BE2C (cell line): Measurements from ENCODE around the gene ITK.

Experiments used
- DNase-seq: peaks from one replicate; pipeline ENCODE4 v3.0.0-alpha.2; 2020
- H3K27me3 ChIP-seq: fragments of 250-450 bp; sonication (Bioruptor Pico); 2 replicates; pipeline ENCODE4 v1.5.1; 2020; ENCODE audit warnings: mild to moderate bottlenecking
- H3K36me3 ChIP-seq: fragments of 250-450 bp; sonication (Bioruptor Pico); 2 replicates; pipeline ENCODE4 v1.5.1; 2020; ENCODE audit warnings: mild to moderate bottlenecking
- H3K4me1 ChIP-seq: fragments of 250-450 bp; sonication (Bioruptor Pico); 2 replicates; pipeline ENCODE4 v1.5.1; 2020
- H3K4me3 ChIP-seq: 2 replicates; pipeline ENCODE4 v1.5.1; 2011; ENCODE audit warnings: low read depth, low read length
- H3K9me3 ChIP-seq: fragments of 250-450 bp; sonication (Bioruptor Pico); 2 replicates; pipeline ENCODE4 v1.5.1; 2020
- TF ChIP-seq, protein P1 (sequence below): IDR thresholded peaks from 2 replicates; pipeline ENCODE4 v1.5.1; 2012; ENCODE audit warnings: mild to moderate bottlenecking, low read depth, low read length

ITK gene

DNA sequence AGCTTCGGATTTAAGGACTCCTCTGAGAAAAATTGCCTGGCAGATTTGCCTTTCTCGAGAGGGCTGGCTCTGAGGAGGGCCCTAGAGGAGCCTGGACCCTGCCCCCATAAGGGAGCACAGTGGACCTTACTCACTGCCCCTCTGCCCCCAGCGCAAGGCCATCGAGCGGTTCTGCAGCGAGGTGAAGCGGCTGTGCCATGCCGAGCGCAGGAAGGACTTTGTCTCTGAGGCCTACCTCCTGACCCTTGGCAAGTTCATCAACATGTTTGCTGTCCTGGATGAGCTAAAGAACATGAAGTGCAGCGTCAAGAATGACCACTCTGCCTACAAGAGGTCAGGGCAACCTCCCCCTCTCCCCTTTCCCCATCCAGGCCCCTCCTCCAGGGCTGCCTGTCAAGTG is 119.9 kb downstream of the ITK start:
- TF ChIP-seq, protein P1, sequence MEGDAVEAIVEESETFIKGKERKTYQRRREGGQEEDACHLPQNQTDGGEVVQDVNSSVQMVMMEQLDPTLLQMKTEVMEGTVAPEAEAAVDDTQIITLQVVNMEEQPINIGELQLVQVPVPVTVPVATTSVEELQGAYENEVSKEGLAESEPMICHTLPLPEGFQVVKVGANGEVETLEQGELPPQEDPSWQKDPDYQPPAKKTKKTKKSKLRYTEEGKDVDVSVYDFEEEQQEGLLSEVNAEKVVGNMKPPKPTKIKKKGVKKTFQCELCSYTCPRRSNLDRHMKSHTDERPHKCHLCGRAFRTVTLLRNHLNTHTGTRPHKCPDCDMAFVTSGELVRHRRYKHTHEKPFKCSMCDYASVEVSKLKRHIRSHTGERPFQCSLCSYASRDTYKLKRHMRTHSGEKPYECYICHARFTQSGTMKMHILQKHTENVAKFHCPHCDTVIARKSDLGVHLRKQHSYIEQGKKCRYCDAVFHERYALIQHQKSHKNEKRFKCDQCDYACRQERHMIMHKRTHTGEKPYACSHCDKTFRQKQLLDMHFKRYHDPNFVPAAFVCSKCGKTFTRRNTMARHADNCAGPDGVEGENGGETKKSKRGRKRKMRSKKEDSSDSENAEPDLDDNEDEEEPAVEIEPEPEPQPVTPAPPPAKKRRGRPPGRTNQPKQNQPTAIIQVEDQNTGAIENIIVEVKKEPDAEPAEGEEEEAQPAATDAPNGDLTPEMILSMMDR = no peak
- Histone ChIP-seq H3K4me3 (no peak overlapping the region), H3K27me3 (no peaks in the 10 kb centered on the region), H3K4me1 (no peaks in the 10 kb centered on the region), H3K36me3 (no peaks in the 10 kb centered on the region), H3K9me3 (no peaks in the 10 kb centered on the region)
- DNase-seq = no peak

DNA sequence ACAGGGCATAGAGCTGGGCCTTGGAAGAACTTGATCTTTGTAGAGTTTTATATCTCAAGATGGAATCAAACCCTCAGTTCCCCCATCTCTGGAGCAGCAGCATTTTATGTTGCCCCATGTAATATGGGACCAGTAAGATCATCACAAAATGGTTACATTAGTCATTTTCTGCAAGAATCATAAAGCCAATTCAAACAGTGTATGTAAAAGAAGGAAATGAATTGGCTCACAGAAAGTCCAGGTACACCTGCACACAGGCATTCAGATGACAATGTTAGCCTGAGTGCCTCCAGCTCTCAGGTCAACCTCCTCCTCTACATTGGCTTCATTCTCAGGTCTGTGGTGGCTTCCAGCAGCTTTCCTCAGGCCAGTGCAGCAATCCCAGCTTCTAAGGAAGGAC is 120.4 kb downstream of the ITK start:
- no peak overlapping the region for H3K4me3 ChIP-seq
- no peaks in the 10 kb centered on the region for H3K36me3 ChIP-seq
- H3K9me3 ChIP-seq = no peaks in the 10 kb centered on the region
- DNase-seq = no peak
- no peaks in the 10 kb centered on the region for H3K4me1 ChIP-seq
- H3K27me3 ChIP-seq = no peaks in the 10 kb centered on the region
- TF ChIP-seq, protein P1 = no peak

DNA sequence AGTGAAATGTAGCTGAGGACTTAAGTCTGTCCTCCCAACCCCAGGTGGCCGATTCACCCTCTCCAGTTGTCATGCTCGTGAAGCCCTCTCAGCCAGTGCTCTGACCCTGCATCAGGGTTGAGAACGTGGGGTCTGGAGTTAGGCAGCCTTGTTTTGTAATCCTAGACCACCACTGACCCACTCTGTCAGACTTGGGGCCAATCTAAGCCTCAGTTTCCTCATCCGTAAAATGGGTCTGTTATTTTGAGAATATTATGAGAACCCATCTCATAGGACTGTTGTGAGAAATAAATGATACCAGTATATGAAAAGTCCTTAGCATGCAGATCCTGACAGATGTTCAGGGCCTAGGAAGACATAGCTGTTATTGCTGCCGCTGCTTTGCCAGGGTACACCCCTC is 122.4 kb downstream of the ITK start:
- Histone ChIP-seq H3K27me3 (no peaks in the 10 kb centered on the region), H3K9me3 (no peaks in the 10 kb centered on the region), H3K4me3 (no peak overlapping the region), H3K4me1 (no peaks in the 10 kb centered on the region), H3K36me3 (no peaks in the 10 kb centered on the region)
- no peak for DNase-seq
- TF ChIP-seq, protein P1 = no peak

DNA sequence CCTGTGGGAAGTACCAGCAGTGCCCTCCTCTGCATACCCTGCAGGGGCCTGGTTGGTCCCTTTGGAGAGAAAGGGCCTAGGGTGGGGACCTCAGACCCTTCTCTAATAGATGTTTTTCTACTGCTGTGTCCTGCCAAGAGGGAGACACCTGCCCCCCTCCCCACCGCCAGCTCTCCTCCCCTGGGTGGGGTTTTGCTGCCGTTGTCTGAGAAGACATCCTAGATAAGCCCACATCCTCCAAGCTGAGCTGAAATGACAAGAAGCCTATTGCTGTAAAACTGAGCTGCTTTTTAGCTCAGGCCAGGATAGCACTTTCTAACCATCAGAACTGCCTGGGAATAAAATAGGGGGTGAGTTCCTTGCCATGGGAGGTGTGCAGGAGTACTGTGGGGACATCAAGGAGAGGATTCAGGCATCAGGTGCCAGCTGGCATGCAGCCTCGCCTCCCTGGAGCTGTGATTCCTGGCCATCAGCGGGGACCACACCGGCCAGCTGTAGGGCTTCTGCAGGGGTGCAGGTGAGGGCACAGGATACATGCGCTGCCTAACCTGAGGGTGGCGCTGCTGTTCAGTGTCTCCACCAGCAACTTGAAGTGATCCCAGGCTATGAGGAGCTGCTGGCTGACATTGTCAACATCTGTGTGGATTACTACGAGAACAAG is 123.2 kb downstream of the ITK start:
- Histone ChIP-seq H3K36me3 (no peaks in the 10 kb centered on the region), H3K9me3 (no peaks in the 10 kb centered on the region), H3K4me3 (no peak overlapping the region), H3K27me3 (no peaks in the 10 kb centered on the region), H3K4me1 (no peaks in the 10 kb centered on the region)
- no peak for DNase-seq
- TF ChIP-seq, protein P1 = no peak
